Caco-2 (cell line): ENCODE data around the gene PRKAR2B. TPM values are rescaled to one million over a fixed set of nuclear protein-coding genes. Genes with fewer than 3 reads are reported as not detected.
A peak's percentile ranks its signal among the peaks of the same experiment; 100 is the strongest.

Experiments
- BruUV-seq: library from RNA; stranded (reverse); fragments of 400-500 nt; replicated peaks from 2 replicates; lab custom pipeline; 2021; lab: Mats Ljungman, UMichigan
- CTCF ChIA-PET: fragments of 300-600 bp; sonication (Branson Sonifier 250); formaldehyde crosslinking; loops from one replicate; lab custom pipeline; 2022; ENCODE audit warnings: antibody characterized with exemption; lab: Charles Lee
- POLR2A ChIA-PET: fragments of 300-600 bp; sonication (Branson Sonifier 250); formaldehyde crosslinking; loops from one replicate; lab custom pipeline; 2022; ENCODE audit warnings: antibody characterized with exemption; lab: Charles Lee
- DNase-seq, 2 experiments: peaks; one replicate each; pipeline versions ENCODE4 v3.0.0 to v3.0.0-alpha.2; 2020 to 2022
- H3K27me3 ChIP-seq: replicated peaks from 2 replicates; pipeline ENCODE4 v1.6.0; 2011; ENCODE audit warnings: low read length; ENCODE audit not compliant: control insufficient read depth, insufficient read depth
- H3K36me3 ChIP-seq: 2 replicates; pipeline ENCODE4 v1.5.1; 2011; ENCODE audit warnings: low read length; ENCODE audit not compliant: control insufficient read depth, insufficient read depth
- H3K4me1 ChIP-seq: fragments of 250-450 bp; sonication (Bioruptor Pico); 2 replicates; pipeline ENCODE4 v1.5.1; 2020; ENCODE audit warnings: mild to moderate bottlenecking
- H3K4me3 ChIP-seq: 2 replicates; pipeline ENCODE4 v1.5.1; 2011; ENCODE audit warnings: low read depth, mild to moderate bottlenecking, control low read depth, low read length
- H3K9me3 ChIP-seq: fragments of 250-450 bp; sonication (Bioruptor Pico); 2 replicates; pipeline ENCODE4 v1.5.1; 2020; ENCODE audit warnings: mild to moderate bottlenecking, moderate library complexity
- H3K27ac Mint-ChIP-seq: one replicate; pipeline ENCODE4 v1.8.0; 2022; ENCODE audit warnings: mixed read lengths; ENCODE audit not compliant: unreplicated experiment
- H3K27me3 Mint-ChIP-seq: one replicate; pipeline ENCODE4 v1.8.0; 2022; ENCODE audit warnings: mixed read lengths; ENCODE audit not compliant: insufficient read depth, unreplicated experiment
- H3K36me3 Mint-ChIP-seq: one replicate; pipeline ENCODE4 v1.8.0; 2022; ENCODE audit warnings: mild to moderate bottlenecking, mixed read lengths; ENCODE audit not compliant: insufficient read depth, unreplicated experiment
- H3K4me1 Mint-ChIP-seq: one replicate; pipeline ENCODE4 v1.8.0; 2022; ENCODE audit warnings: low read depth, mixed read lengths; ENCODE audit not compliant: unreplicated experiment
- H3K4me3 Mint-ChIP-seq: one replicate; pipeline ENCODE4 v1.8.0; 2022; ENCODE audit warnings: mild to moderate bottlenecking, moderate library complexity, mixed read lengths; ENCODE audit not compliant: unreplicated experiment
- H3K9me3 Mint-ChIP-seq: one replicate; pipeline ENCODE4 v1.8.0; 2022; ENCODE audit warnings: mixed read lengths; ENCODE audit not compliant: unreplicated experiment
- intact Hi-C: fragments of 100-400 bp; cut with micrococcal nuclease; formaldehyde crosslinking; loops from one replicate; pipeline ENCODE4 v1.10.0; 2022; ENCODE audit not compliant: unreplicated experiment
- total RNA-seq: library from RNA; stranded (reverse); gene quantifications from 2 replicates; pipeline ENCODE4 v1.2.3, GENCODE V29; 2022
- TF ChIP-seq, protein P1 (sequence below), 2 experiments: fragments of 200-600 bp in 1 of 2; IDR thresholded peaks; 1 replicate in 1 of 2; 2 replicates in 1 of 2; pipeline versions ENCODE4 v1.5.1 to v1.8.0; 2011 to 2022; ENCODE audit warnings: antibody characterized with exemption in 1 of 2, control low read depth in 1 of 2, inconsistent platforms in 1 of 2, low read depth in 1 of 2, low read length in 1 of 2, mild to moderate bottlenecking in 1 of 2, moderate library complexity in 1 of 2; ENCODE audit not compliant: insufficient read depth in 1 of 2, severe bottlenecking in 1 of 2, unreplicated experiment in 1 of 2

PRKAR2B gene
- total RNA-seq, 1 experiment from 2014 or later = 0.07 TPM

- Mint-ChIP-seq H3K4me3 (no peak overlapping the region), H3K4me1 (no peaks in the 10 kb centered on the region), H3K36me3 (peaks cover 18% of the 10 kb centered on the region), H3K27me3 (no peaks in the 10 kb centered on the region), H3K9me3 (no peaks in the 10 kb centered on the region), H3K27ac (no peak overlapping the region)
- no peaks in the 10 kb centered on the region for H3K4me1 ChIP-seq
- no peak overlapping the region for H3K4me3 ChIP-seq
- TF ChIP-seq, protein P1, sequence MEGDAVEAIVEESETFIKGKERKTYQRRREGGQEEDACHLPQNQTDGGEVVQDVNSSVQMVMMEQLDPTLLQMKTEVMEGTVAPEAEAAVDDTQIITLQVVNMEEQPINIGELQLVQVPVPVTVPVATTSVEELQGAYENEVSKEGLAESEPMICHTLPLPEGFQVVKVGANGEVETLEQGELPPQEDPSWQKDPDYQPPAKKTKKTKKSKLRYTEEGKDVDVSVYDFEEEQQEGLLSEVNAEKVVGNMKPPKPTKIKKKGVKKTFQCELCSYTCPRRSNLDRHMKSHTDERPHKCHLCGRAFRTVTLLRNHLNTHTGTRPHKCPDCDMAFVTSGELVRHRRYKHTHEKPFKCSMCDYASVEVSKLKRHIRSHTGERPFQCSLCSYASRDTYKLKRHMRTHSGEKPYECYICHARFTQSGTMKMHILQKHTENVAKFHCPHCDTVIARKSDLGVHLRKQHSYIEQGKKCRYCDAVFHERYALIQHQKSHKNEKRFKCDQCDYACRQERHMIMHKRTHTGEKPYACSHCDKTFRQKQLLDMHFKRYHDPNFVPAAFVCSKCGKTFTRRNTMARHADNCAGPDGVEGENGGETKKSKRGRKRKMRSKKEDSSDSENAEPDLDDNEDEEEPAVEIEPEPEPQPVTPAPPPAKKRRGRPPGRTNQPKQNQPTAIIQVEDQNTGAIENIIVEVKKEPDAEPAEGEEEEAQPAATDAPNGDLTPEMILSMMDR (IDR thresholded peaks at IDR 0.05; ENCODE audit: insufficient read depth in 1 of 2, low read depth in 1 of 2, low read length in 1 of 2, severe bottlenecking in 1 of 2, unreplicated experiment in 1 of 2) = no peak
- intact Hi-C loops = loop anchor here (10.0 kb wide), 1 partner anchor 879 kb away; the partner anchor contains the start of gene NAMPT
- H3K27me3 ChIP-seq = no peaks in the 10 kb centered on the region
- H3K36me3 ChIP-seq = no peaks in the 10 kb centered on the region
- POLR2A ChIA-PET = no interaction called here
- BruUV-seq = no TSS peak
- CTCF ChIA-PET = no interaction called here
- no peak for DNase-seq
- H3K9me3 ChIP-seq = no peaks in the 10 kb centered on the region
Observed at GRCh38 chr7:107164092-107164491, 119.6 kb downstream of the PRKAR2B start.

GRCh38 chr7:107165341-107165740 lies 120.8 kb downstream of the PRKAR2B start:
- no TSS peak for BruUV-seq
- no peak overlapping the region for H3K4me3 ChIP-seq
- TF ChIP-seq, protein P1 (IDR thresholded peaks at IDR 0.05; ENCODE audit: insufficient read depth in 1 of 2, low read depth in 1 of 2, low read length in 1 of 2, severe bottlenecking in 1 of 2, unreplicated experiment in 1 of 2) = no peak
- intact Hi-C loops = loop anchor here (10.0 kb wide), 1 partner anchor 881 kb away; the partner anchor contains the start of gene NAMPT
- no peak overlapping the region for H3K4me3 Mint-ChIP-seq
- H3K4me1 ChIP-seq = no peaks in the 10 kb centered on the region
- H3K9me3 Mint-ChIP-seq = no peaks in the 10 kb centered on the region
- POLR2A ChIA-PET = no interaction called here
- peaks cover under 1% of the 10 kb centered on the region for H3K4me1 Mint-ChIP-seq
- H3K36me3 ChIP-seq = no peaks in the 10 kb centered on the region
- H3K9me3 ChIP-seq = no peaks in the 10 kb centered on the region
- no peaks in the 10 kb centered on the region for H3K27me3 ChIP-seq
- no peaks in the 10 kb centered on the region for H3K27me3 Mint-ChIP-seq
- no peak for DNase-seq
- H3K36me3 Mint-ChIP-seq = peaks cover 27% of the 10 kb centered on the region
- no peak overlapping the region for H3K27ac Mint-ChIP-seq
- CTCF ChIA-PET = interaction anchor here (1.0 kb wide), 1 partner anchor 13 kb away, joined by 3 read pairs; no protein-coding TSS in a partner anchor

DNA sequence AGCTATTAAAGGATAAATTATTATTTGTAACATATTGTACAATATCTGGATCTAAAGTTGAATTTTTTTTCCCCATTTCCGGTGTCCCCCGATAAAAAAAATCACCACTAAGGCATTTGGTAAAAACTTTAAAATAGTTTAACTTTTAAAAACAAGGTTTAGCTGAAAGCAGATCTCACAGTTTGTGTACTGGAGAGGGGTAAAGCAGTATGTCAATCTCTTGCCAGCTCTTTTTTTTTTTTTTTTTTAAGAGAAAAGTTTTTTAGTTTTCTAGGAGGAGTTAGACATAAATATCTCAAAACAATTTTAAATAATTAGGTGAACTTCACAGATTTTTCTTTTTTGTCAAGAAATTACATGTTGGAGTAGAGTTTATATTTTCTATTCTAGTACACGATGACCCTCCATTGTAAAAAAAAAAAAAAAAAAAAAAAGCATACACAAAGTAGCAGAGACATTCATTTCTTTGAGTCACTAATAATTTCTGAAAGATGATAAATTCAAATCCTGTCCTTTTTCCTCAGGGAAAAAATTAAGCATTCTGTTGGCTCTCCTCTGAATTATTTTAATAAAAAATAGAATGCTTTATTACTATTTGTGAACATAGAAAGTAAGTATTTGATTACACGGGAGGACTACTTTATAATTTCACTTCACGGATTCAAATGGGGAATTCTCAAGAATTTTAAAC lies 122.4 kb downstream of the PRKAR2B start:
- no peaks in the 10 kb centered on the region for H3K27me3 ChIP-seq
- no peak for DNase-seq
- peak overlapping the region; percentile 61 for H3K4me3 ChIP-seq
- H3K9me3 Mint-ChIP-seq = no peaks in the 10 kb centered on the region
- H3K4me1 Mint-ChIP-seq = peaks cover 6% of the 10 kb centered on the region
- no peaks in the 10 kb centered on the region for H3K4me1 ChIP-seq
- TF ChIP-seq, protein P1 (IDR thresholded peaks at IDR 0.05; ENCODE audit: insufficient read depth in 1 of 2, low read depth in 1 of 2, low read length in 1 of 2, severe bottlenecking in 1 of 2, unreplicated experiment in 1 of 2) = no peak
- peaks cover 27% of the 10 kb centered on the region for H3K36me3 Mint-ChIP-seq
- ChIA-PET CTCF (interaction anchor here (1.2 kb wide), 1 partner anchor 17 kb away, joined by 3 read pairs; no protein-coding TSS in a partner anchor), POLR2A (interaction anchor here (0.7 kb wide), 1 partner anchor 1079 kb away, joined by 5 read pairs; no protein-coding TSS in a partner anchor)
- H3K9me3 ChIP-seq = no peaks in the 10 kb centered on the region
- H3K27ac Mint-ChIP-seq = peak overlapping the region; percentile 93
- intact Hi-C loops = loop anchor here (1.0 to 10.0 kb wide), 3 partner anchors 20 to 882 kb away; partner anchors contain the start of gene NAMPT
- no TSS peak for BruUV-seq
- H3K27me3 Mint-ChIP-seq = no peaks in the 10 kb centered on the region
- peak overlapping the region; percentile 85 for H3K4me3 Mint-ChIP-seq
- H3K36me3 ChIP-seq = no peaks in the 10 kb centered on the region
